NT2/D1 (cell line): ENCODE data around the gene KRT17.

Source experiments
- SUZ12 ChIP-seq: IDR thresholded peaks from 2 replicates; pipeline ENCODE4 v1.6.1; 2011; ENCODE audit not compliant: insufficient read length, insufficient read depth; ENCODE audit errors: extremely low read depth
- YY1 ChIP-seq: IDR thresholded peaks from 2 replicates; pipeline ENCODE4 v1.6.1; 2011; ENCODE audit not compliant: insufficient read length, insufficient read depth

DNA sequence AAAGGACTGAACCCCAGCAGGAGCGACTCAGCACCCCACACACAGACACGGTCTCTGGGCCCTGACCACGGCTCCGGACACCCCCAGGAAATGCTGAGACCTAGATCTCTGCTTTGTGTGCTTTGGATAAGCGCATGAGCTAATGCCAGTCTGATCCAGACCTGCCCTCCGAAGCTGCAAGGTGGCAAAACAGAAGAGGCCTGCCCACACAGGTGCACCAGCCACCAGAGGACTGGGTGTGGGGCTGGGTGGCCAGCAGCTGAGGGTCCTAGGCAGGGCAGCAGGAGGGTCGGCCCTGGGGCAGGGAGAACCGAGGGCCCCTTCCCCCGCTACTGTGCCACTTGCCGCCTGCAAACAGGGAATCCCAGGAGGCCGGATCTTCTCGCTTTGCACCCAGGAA is 33.6 kb upstream of the KRT17 start:
- TF ChIP-seq SUZ12: no peak
- no peak for TF ChIP-seq YY1
